Stomach (tissue), 9 donors: Measurements from ENCODE around the gene TIMM44. TPM values are rescaled to one million over a fixed set of nuclear protein-coding genes. Genes with fewer than 3 reads are reported as not detected.
"Not testable (repeated sequence)": the region's sequence is repeated elsewhere in the genome, so short reads cannot be mapped to it uniquely, and the experiment has no call there.

Source experiments
- DNase-seq, 2 donors: peaks; one replicate each; pipeline versions ENCODE4 v3.0.0 to v3.0.0-alpha.2; 2013 to 2019
- H3K27ac ChIP-seq, 5 donors: fragments of 200-600 bp in 4 of 5; sonication (generic) in 4 of 5; one replicate each; pipeline ENCODE4 v1.5.1; 2013 to 2019; ENCODE audit warnings: mild to moderate bottlenecking in 1 of 5, moderate library complexity in 1 of 5
- H3K27me3 ChIP-seq, 3 donors: fragments of 200-600 bp; sonication (generic); one replicate each; pipeline ENCODE4 v1.5.1; 2017 to 2019; ENCODE audit warnings: mixed run types in 1 of 3
- H3K36me3 ChIP-seq, 4 donors: fragments of 200-600 bp; sonication (generic); 1 replicate in 3 of 4; 2 replicates in 1 of 4; pipeline ENCODE4 v1.5.1; 2016 to 2019
- H3K4me1 ChIP-seq, 4 donors: fragments of 200-600 bp; sonication (generic); one replicate each; pipeline ENCODE4 v1.5.1; 2016 to 2019
- H3K4me3 ChIP-seq, 4 donors: fragments of 200-600 bp; sonication (generic) in 3 of 4; one replicate each; pipeline ENCODE4 v1.5.1; 2016 to 2019; ENCODE audit warnings: mild to moderate bottlenecking in 1 of 4
- H3K9me3 ChIP-seq, 4 donors: fragments of 200-600 bp; sonication (generic); one replicate each; pipeline ENCODE4 v1.5.1; 2016 to 2019
- CTCF ChIP-seq, 7 experiments: fragments of 450-650 bp in 4 of 7; fragments of 200-600 bp in 3 of 7; sonication (generic) in 3 of 7; IDR thresholded peaks; one replicate each; pipeline ENCODE4 v1.5.1; 2016 to 2019; ENCODE audit warnings: antibody characterized with exemption in 7 of 7, control low read depth in 2 of 7, mild to moderate bottlenecking in 1 of 7
- EP300 ChIP-seq: sonication (generic); formaldehyde crosslinking; IDR thresholded peaks from one replicate; pipeline ENCODE4 v1.6.1; 2017; ENCODE audit warnings: antibody characterized with exemption
- POLR2A ChIP-seq, 4 donors: fragments of 450-650 bp; IDR thresholded peaks; one replicate each; pipeline ENCODE4 v1.6.1; 2016; ENCODE audit warnings: antibody characterized with exemption in 4 of 4, control low read depth in 2 of 4, mild to moderate bottlenecking in 1 of 4, moderate library complexity in 1 of 4
- POLR2AphosphoS5 ChIP-seq, 3 donors: sonication (generic); formaldehyde crosslinking; IDR thresholded peaks; one replicate each; pipeline ENCODE4 v1.6.1; 2016; ENCODE audit warnings: antibody characterized with exemption in 3 of 3
- WGBS, 5 donors: extraction: QIAGEN DNeasy Blood & Tissue Kit in 3 of 5; methylation state at CpG; one replicate each; pipeline versions ENCODE4 v1.1.5 to v1.1.7; 2013 to 2018; 5-methylcytosine and 5-hydroxymethylcytosine counted together
- intact Hi-C: fragments of 100-400 bp; cut with DNase I; formaldehyde crosslinking; loops from one replicate; pipeline ENCODE4 v1.15.1; 2023; ENCODE audit warnings: low total_unique reads
- polyA plus RNA-seq, 3 donors: library from polyadenylated mRNA; stranded (reverse); fragments of 200-250 nt; gene quantifications; one replicate each; pipeline ENCODE4 v1.2.3, GENCODE V29; 2013
- total RNA-seq, 5 donors: library from RNA; depleted of rRNA; stranded (reverse); fragments of >200 nt; gene quantifications; one replicate each; pipeline versions ENCODE4 v1.1.0 to v1.2.3, GENCODE V29; 2014 to 2016
- donor health status: healthy with polysubstance abuse.
- donor health status: Bipolar disorder and iron deficiency.
- donor health status: healthy.

TIMM44 gene
- total and polyA plus RNA-seq, 8 donors = 41.0 to 123 (median 52.8) TPM

GRCh38 chr19:7897292-7897691 lies 46.2 kb downstream of the TIMM44 start:
- 84 to 92% (median 85%) methylated on average over 11 of the region's 11 CpGs for WGBS, 5 donors
- TF ChIP-seq CTCF (IDR thresholded peaks at IDR 0.05) = no peak
- no peak for TF ChIP-seq POLR2A (IDR thresholded peaks at IDR 0.05)
- TF ChIP-seq POLR2AphosphoS5 (IDR thresholded peaks at IDR 0.05) = no peak
- TF ChIP-seq EP300 = no peak
- Histone ChIP-seq H3K4me1 (peaks cover 0 to 16% (median 8%) of the 10 kb centered on the region in 4 donors), H3K4me3 (no peak overlapping the region), H3K9me3 (no peaks in the 10 kb centered on the region), H3K27me3 (peaks cover 0 to 33% (median 0%) of the 10 kb centered on the region in 3 donors), H3K27ac (no peak overlapping the region), H3K36me3 (peaks cover 0 to 20% (median 11%) of the 10 kb centered on the region in 4 donors)
- DNase-seq = no peak
- intact Hi-C loops = no loop called here

GRCh38 chr19:7895565-7895964 lies 47.9 kb downstream of the TIMM44 start:
- intact Hi-C loops = no loop called here
- no peaks in the 10 kb centered on the region for H3K9me3 ChIP-seq
- H3K36me3 ChIP-seq = peaks cover 0 to 19% (median 11%) of the 10 kb centered on the region in 4 donors
- TF ChIP-seq CTCF (IDR thresholded peaks at IDR 0.05) (no peak), EP300 (no peak), POLR2AphosphoS5 (IDR thresholded peaks at IDR 0.05) (no peak), POLR2A (IDR thresholded peaks at IDR 0.05) (no peak)
- H3K27me3 ChIP-seq = peaks cover 0 to 46% (median 0%) of the 10 kb centered on the region in 3 donors
- no peak overlapping the region for H3K4me3 ChIP-seq
- no peak for DNase-seq
- no peak overlapping the region for H3K27ac ChIP-seq
- 79 to 92% (median 85%) methylated on average over 12 to 13 of the region's 13 CpGs for WGBS, 5 donors
- peaks cover 0 to 14% (median 5%) of the 10 kb centered on the region in 4 donors for H3K4me1 ChIP-seq

- peak in 1 of 3 donors; percentile 48 for TF ChIP-seq POLR2AphosphoS5 (IDR thresholded peaks at IDR 0.05)
- no peak for TF ChIP-seq EP300
- intact Hi-C loops = no loop called here
- peaks cover 0 to 53% (median 0%) of the 10 kb centered on the region in 3 donors for H3K27me3 ChIP-seq
- peaks cover 0 to 11% (median 7%) of the 10 kb centered on the region in 4 donors for H3K36me3 ChIP-seq
- peaks cover 0 to 14% (median 5%) of the 10 kb centered on the region in 4 donors for H3K4me1 ChIP-seq
- H3K9me3 ChIP-seq = no peaks in the 10 kb centered on the region
- peak overlapping the region in 1 of 4 donors; percentile 3 for H3K4me3 ChIP-seq
- peak overlapping the region in 2 of 5 donors; percentile 23 to 41 for H3K27ac ChIP-seq
- WGBS, 5 donors = 26 to 47% (median 34%) methylated on average over 12 to 18 of the region's 18 CpGs
- peak; percentile 73 to 86 for DNase-seq
Measured at GRCh38 chr19:7894612-7895309, 48.7 kb downstream of the TIMM44 start.

- H3K36me3 ChIP-seq, DNase-seq, intact Hi-C loops, H3K9me3 ChIP-seq, H3K4me3 ChIP-seq, H3K27ac ChIP-seq: not testable (repeated sequence)
- Histone ChIP-seq H3K4me1 (peaks cover 0 to 23% (median 11%) of the 10 kb centered on the region in 4 donors), H3K27me3 (peaks cover 0 to 65% (median 1%) of the 10 kb centered on the region in 3 donors)
- 78 to 89% (median 85%) methylated on average over 18 of the region's 18 CpGs for WGBS, 5 donors
Measured at GRCh38 chr19:7893362-7894101, 49.9 kb downstream of the TIMM44 start.

GRCh38 chr19:7888826-7889217 lies 54.6 kb downstream of the TIMM44 start:
- DNase-seq = no peak
- Histone ChIP-seq H3K9me3 (no peaks in the 10 kb centered on the region), H3K4me3 (peak overlapping the region; percentile 41 to 53 (median 46)), H3K4me1 (peaks cover 0 to 14% (median 12%) of the 10 kb centered on the region in 4 donors), H3K36me3 (no peaks in the 10 kb centered on the region), H3K27ac (peak overlapping the region in 3 of 5 donors; percentile 69 to 75 (median 73)), H3K27me3 (peaks cover 0 to 70% (median 10%) of the 10 kb centered on the region in 3 donors)
- 66 to 74% (median 70%) methylated on average over 7 to 8 of the region's 8 CpGs for WGBS, 5 donors
- TF ChIP-seq EP300 (no peak), CTCF (IDR thresholded peaks at IDR 0.05) (no peak)
- intact Hi-C loops = no loop called here
